HG03039 (cell line): ENCODE data around the gene ABHD17C.
"Not testable (repeated sequence)": the region's sequence is repeated elsewhere in the genome, so short reads cannot be mapped to it uniquely, and the experiment has no call there.

Experiments used
- ATAC-seq: cut with Tn5 transposase; IDR thresholded peaks from one replicate; pipeline ENCODE4 v1.9.1; 2021; ENCODE audit warnings: mild to moderate bottlenecking, moderate library complexity; ENCODE audit not compliant: unreplicated experiment

The ABHD17C gene

DNA sequence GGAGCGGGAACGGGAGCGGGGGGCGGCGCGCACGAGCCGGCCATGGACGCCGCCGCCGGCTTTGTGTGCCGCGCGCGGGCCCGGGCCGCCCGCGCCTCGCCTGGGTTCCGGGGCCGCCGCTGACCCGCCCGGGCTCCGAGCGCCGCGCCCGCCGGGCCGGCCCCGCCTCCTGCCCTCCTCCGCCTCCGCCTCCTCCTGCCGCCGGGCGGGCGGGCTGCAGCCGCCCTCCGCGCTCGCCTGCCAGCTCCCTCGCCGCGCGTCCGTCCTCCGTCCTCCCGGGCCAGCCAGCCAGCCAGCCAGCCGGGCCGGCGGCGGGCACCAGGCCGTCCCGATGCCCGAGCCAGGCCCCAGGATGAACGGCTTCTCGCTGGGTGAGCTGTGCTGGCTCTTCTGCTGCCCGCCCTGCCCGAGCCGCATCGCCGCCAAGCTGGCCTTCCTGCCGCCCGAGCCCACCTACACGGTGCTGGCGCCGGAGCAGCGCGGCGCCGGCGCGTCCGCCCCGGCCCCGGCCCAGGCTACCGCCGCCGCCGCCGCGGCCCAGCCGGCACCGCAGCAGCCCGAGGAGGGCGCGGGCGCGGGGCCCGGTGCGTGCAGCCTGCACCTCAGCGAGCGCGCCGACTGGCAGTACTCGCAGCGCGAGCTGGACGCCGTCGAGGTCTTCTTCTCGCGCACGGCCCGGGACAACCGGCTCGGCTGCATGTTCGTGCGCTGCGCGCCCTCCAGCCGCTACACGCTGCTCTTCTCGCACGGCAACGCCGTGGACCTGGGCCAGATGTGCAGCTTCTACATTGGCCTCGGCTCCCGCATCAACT is at the start of gene ABHD17C:
TSS of gene ABHD17C (plus strand) at position 212 of the 812 bp plus-strand sequence. CDS start at position 332, 120 bp downstream.
- peak; percentile 64 for ATAC-seq

DNA sequence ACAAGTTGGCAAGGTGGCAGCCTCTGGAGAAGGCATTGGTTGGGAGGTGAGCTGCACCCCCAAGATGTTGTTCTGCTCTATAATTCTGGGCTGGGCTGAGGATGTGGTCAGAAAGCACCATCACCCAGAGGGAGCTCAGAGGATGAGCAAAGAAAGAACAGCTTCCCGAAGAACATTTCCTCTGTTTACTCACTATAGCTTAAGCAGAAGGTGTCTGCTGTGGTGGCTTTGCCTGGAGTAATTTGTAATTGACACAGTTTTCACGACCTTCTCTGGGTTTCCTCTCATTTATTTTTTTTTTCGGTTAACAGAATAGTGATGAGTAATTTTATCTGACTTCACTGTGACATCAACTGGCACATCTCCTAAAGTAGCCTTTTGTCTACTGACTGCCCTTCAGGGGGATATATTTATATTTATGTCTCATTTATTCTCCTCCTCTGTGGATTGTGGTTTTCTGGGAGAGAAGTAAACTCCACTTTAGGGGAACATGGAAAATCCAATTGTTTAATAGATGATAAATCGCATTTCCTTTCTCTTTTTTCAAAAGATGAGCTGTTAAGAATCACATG is 49.5 kb upstream of the ABHD17C start:
- no peak for ATAC-seq

DNA sequence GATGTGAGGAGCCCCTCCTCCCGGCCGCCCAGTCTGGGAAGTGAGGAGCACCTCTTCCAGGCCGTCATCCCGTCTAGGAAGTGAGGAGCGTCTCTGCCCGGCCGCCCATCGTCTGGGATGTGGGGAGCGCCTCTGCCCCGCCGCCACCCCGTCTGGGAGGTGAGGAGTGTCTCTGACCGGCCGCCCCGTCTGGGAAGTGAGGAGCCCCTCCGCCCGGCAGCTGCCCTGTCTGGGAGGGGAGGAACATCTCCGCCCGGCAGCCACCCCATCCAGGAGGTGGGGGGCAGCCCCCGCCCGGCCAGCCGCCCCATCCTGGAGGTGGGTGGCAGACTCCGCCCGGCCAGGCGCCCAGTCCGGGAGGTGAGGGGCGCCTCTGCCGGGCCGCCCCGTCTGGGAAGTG is 47.7 kb upstream of the ABHD17C start:
- not testable (repeated sequence) for ATAC-seq

DNA sequence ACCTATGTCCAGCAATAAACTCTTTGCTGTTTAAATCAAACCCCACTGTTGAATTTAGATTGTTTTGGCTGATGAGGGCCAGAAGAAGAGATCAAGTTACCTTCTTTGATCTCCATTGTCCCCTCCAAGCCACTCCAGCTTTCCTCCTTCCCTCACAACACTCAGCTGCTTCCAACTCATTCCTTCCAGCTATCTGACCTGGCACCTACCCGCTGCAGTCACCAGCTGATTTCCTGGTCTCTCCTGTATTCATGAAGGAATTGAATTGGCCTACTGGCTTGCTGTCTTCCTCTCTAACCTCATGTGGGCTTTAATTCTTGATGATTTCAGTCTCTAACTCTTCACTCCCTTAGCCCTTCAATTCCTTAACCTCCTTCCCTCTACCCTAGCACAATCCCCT is 40.8 kb upstream of the ABHD17C start:
- no peak for ATAC-seq

DNA sequence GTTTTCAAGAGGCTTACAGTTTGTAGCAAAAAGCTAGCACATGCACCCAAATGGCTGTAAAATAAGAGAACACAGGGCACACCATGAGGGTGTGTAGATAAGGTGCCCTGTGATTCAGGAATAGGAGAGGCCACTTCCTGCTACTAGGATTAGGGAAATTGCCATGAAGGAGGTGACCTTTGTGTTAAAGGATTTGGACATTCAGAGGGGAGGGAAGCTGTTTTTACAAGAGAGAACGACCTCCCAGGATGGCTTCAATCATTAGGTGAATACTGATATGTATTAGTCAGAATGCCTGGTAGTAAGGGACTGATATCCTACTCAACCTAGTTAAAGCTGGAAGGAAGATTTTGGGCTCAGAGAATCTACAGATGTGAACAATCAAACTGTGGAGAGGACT is 35.7 kb upstream of the ABHD17C start:
- ATAC-seq: no peak

DNA sequence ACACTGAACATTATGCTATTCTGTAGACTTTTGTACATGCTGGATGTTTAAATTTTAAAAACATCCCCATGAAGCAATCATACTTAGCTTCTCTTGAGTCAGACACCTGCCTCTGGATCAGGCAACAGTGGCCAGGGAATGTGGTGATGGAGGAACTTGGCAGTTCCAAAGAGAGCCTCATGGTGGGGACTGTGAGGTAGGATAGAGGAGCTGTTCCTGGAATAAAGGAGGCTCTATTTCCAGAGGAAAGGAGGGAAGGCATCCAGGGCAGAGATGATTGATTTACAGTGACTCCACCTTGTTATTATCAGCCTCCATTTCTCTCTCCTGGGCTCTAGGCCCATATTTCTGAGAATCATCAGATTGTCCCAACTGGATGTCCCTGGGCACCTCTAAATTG is 35.0 kb upstream of the ABHD17C start:
- ATAC-seq: no peak

DNA sequence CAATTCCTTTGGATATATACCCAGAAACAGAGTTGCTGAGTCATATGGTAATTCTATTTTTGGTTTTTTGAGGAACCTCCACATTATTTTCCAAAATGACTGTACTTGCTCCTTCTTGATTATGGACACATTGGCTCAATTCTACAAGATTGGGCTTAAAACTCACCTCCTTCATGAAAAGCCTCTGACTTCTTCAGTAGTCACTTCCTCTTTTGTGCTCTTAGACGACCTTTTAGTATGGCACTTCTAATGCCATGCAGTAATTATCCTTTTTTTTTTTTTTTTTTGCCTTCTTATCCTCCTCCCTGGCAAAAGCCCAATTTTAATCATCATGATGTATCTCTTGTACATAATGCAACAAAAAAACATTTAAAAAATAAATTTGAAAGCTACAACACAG is 33.0 kb upstream of the ABHD17C start:
- no peak for ATAC-seq

DNA sequence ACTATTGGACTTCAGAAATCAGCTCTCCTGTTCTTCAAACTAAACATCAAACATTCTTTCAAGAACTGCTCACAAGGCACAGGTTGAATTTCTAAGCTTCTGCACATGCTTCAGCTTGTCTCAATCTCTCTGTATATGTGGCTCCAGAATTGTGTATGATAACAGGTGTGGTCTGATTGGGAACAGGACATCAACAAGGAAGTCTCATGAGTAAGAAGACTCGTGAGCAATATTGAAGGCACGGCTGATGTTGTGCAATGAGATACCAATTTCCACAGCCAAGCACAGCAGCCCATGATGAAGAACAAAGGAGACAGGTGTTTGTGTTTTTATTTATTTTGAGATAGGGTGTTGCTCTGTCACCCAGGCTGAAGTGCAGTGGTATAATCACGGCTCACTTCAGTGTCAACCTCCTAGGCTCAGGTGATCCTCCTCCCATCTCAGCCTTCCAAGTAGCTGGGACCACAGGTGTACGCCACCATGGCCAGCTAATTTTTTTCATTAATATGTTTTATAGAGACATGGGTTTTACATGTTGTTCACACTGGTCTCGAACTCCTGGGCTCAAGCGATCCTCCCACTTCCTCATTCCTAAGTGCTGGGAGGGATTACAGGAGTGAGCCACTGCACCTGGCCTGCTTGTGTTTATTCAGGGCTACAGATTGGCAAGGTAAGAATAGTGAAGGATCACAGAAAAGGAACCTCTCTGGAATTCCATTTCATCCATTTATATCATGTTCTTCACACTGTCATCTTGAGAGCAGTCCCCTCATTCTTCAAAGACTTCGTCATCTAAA is 32.2 kb upstream of the ABHD17C start:
- no peak for ATAC-seq

DNA sequence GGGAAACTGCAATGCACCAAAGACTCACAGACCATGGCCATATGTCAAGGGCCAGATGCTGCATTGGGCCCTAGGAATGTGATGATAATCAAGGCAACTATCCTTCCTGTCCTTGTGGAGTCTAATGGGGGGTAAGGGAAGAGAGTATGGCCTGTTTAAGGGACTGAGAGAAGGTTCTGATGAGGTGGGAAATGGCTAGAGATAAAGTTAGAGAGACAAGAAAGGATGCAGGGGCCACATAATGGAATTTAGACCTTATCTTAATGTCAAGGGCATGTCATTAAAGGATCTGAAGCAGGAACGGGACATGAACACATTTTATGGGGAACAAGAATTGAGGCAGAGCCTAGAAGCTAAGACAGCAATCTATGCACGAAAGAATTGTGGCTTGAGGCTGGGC is 30.0 kb upstream of the ABHD17C start:
- ATAC-seq: no peak

DNA sequence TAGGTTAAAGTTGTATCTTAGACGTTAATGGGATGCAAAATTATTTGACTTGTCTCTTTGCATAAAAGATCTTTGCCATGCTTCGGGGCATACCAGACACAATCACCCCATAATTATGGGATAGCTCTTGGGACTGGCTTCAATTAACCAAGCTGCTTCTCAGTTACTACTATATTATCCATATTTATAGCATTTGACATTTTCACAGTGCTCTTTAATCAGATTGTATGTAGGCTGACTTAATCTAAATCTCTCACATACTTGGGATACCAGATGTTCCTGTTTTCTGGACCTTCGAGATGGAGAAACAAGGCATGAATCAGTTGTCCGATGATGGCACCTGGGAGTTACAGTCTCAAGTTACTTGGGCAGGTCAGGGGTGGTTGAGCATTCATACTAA is 27.2 kb upstream of the ABHD17C start:
- ATAC-seq: no peak

DNA sequence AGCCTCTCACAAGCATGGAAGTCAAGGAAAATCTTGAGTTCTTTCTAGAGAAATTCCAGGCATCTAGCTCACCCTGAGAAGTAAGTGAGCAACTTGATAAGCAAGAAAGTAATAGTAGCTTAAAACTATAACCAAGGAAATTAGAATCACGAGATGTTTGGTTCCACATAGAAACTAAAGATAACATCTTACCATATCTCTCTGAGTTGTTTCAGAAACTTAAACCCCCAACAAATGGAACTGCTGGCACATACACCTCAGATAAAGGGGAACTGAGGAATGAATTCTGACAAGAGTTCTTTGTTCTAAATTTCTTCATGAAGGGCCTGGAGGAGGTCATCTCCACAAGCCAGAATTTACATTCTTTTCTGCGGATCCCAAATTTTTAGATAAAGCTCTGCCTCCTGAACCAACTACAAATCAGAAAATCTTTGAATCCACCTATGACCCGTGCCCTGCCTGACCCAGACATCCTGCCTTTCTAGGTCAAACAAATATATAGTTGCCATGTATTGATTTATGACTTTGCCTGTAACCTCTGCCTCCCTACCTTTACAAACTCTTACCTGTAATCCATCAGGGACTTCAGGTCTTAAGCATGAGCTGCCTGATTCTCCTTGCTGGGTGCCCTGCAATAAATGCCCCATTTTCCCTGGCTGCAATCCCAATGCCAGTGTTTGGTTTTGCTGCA is 26.4 kb upstream of the ABHD17C start:
- no peak for ATAC-seq

DNA sequence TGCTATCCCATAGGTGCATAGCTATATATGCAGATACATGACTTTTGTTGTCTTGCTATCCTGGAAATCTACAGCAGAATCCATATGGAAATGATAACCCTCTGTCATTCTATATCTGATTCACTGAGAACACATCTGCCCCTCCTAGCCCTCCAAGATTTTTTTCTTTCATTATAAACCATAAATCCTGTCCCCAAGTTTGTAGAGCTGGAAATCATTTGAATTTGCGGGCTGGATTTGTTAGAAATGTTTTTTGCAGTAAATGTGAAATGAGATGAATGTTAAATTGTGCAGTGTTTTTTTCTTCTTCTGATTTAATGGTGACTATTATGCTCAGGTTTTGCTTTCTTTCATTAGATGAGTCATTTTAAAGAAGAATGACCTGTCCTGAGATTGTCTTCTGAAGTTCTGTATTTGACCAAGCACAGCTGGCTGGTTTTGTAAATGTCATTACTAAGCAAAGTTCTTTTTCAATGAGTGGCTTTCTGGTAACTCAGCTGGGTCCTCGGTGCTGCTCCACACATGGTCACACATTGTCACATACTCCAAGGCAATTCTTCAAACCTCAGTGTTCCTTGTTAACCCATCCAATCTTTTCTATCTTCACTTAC is 25.3 kb upstream of the ABHD17C start:
- ATAC-seq: no peak

DNA sequence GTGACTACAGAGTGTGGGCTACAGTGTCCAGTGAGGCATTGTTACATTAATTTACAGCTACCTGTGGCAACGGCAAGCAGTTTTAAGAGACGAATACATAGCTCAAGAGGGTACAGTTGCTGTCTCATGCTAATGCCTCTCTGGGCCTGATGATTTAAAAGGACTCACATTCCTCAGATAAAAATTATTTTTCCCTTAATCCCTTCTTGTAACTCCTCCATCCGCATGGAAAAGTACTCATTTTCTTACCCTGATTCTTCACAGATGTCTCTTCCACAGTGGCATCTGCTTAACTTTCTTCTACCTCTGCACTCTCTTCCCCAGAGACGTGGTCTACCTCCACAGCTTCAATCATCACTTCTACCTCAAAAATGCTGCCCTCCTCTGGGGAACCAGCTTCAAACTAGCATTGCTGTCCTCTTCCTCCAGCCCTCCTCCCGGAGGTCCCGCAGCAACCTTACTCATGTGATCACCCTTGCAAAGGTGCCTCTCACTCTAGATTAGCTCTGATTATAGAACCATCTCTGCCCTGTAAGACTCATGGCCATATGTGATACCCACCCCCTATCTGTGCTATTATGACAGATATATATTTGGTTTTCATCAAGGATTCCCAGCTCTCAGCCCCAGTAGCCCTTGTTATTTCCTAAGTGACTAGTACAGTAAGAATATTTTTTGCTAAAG is 21.4 kb upstream of the ABHD17C start:
- ATAC-seq: no peak

DNA sequence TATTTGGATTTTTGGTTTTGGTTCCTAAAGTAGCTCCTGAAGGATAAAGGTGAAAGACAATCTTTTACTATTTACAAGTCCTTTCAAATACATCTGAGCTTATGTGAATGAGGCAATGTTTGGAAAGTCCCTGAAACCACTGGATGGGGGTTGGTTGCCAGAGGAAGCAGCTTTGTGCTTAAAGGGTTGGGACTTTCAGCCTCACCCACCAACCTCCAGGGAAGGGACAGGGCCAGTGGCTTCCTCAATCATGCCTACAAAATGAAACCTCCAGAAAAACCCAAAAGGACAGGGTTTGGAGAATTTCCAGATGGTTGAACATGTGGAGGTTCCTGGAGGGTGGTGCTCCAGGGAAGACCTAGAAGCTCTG is 20.9 kb upstream of the ABHD17C start:
- no peak for ATAC-seq

DNA sequence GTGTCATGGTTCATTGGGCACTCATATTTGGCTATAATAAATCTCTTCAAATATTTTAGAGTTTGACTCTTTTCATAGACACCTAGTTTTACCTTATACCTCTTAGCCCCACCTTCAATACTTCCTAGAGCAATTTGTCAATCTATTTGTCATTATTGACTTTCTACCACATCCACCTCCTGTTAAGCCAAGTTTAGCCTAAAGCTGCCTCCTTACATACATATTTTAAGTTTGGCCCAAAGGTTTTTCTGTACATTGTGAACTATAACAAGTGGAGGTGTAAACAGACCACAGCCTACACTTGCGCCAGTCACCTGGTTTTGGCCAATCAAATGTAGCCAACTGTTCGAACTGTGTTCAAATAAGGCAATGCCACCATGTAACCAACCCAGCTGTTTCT is 18.1 kb upstream of the ABHD17C start:
- no peak for ATAC-seq

DNA sequence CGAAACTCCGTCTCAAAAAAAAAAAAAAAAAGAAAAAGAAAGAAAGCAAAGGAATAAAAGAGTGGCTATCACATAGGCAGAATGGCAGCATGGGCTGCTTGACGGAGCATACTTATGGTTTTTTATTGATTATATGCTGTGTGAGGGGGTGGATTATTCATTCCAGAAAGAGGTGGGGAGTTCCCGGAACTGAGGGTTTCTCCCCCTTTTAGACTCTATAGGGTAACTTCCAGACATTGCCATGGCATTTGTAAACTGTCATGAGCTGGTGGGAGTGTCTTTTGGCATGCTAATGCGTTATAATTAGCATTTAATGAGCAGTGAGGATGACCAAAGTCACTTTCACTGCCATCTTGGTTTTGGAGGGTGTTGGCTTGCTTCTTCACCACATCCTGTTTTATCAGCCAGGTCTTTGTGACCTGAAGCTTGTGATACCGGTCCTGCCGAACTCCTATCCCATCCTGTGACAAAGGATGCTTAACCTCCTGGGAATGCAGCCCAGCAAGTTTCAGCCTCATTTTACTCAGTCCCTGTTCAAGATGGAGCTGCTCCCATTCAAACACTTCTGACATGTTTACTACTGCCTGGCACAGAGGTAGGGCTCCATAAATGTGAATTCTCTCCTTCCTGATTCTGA is 15.8 kb upstream of the ABHD17C start:
- ATAC-seq: no peak

DNA sequence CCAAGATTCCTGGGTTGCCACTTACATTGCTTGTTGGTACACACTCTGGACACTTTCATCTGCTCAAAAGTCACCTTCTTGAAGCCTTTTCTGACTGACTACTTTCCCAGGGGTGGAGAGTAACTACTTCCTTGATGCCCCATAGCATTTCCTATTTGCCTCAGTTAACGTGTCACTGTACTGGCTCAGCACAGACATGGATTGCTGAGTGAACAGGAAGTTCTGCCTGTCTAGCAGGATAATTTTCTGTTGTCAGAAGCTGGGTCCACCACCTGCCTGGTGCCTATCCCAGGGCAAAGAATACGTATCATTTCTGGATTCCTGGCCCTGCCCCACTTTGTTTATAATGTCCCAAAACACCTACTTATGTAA is 15.3 kb upstream of the ABHD17C start:
- ATAC-seq: no peak

DNA sequence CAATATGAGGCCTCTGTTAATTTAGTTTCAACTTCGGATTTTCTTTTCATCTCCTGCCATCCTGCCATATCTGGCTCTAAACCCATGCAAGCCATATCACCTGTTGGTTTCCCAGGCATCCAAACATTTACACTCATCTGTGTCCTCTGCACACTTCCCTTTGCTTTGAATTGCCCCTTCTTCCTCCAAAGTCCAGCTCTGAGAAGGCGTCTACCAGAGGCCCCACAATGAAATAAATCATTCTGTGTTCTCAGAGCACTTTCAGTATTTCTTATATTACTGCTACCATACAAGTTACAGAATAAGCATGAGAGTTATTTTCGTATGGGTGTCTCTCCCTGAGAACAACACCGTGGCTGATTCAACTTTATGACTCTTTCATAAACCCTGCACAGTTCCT is 12.9 kb upstream of the ABHD17C start:
- ATAC-seq: no peak

DNA sequence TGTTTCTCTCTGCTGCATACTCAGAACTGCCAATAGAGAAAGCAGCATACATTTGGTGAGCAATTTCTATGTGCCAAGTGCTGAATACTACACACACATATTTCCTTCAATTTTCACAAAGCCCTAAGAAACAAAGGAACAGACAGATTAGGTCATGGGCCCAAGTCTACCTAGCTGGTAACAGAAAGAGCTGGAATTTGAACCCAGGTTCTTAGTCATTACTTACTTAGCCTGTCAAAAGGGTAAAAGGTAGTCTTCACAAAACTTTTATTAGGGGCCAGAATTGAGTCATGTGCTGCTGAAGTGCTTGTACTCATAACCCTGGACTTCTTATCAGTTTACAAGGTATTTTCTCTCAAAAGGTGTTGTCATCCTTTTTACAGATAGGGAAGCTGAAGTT is 10.4 kb upstream of the ABHD17C start:
- ATAC-seq: no peak

DNA sequence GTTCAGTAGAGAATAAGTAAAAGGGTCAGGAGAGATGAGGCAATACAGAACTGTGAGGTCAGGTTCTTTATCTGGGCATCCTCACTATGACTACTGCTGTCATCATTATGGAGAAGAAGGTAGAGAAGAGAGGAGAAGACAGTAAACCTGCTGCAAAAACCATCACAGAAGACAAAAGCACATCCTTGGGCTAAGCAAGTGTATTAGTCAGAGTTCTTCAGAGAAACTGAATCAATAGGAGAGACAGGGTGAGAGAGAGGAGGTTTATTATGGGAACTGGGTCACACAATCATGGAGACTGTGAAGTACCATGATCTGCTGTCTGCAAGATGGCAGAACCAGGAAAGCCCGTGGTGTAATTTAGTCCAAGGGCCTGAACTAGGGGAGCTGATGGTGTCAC is 9.5 kb upstream of the ABHD17C start:
- ATAC-seq: no peak
